DMS79 (cell line): ENCODE measurements around the gene GNA14.
"Not testable (repeated sequence)": the region's sequence is repeated elsewhere in the genome, so short reads cannot be mapped to it uniquely, and the experiment has no call there.

Experiments used
- DNase-seq: peaks from one replicate; lab custom pipeline; 2025; lab: John Stamatoyannopoulos, UW

The GNA14 gene

DNA sequence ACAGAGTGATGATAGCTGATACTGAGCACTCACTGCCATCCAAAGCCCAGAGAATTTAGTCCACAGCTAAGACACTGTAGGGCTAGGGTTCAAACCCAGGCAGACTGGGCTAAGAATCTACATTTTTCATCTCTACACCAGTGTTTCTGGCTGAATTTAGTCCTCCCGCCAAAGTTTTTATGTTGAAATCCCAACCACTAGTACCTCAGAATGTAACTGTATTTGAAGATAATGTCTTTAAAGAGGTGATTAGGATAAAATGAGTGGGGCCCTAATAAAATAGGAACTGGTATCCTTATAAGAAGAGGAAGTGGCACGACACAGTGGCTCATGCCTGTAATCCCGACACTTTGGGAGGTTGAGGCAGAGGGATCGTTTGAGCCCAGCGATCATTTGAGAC is 4.3 kb downstream of the GNA14 start:
- DNase-seq, result no peak

- DNase-seq, result no peak
Measured at GRCh38 chr9:77640741-77641580, 7.2 kb downstream of the GNA14 start.

DNA sequence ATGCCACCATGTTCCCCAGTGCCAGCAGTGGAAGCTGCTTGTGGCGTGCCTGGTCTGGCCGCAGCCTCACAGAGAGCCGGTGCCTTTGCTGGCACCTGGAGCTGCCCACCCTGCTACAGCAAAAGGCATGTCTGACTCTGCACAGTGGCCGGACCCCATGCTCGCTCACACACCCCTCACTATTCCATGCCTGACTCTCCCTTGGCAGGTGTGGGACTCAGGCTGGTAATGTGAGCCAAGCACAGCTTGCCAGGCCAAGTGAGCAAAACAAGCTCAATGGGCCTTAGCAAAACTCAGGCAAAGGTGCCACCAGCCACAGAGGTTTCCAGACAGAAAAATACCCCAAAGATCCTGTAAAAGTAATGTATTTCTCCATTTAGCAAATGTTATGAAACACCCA is 15.5 kb downstream of the GNA14 start:
- DNase-seq, result no peak

DNA sequence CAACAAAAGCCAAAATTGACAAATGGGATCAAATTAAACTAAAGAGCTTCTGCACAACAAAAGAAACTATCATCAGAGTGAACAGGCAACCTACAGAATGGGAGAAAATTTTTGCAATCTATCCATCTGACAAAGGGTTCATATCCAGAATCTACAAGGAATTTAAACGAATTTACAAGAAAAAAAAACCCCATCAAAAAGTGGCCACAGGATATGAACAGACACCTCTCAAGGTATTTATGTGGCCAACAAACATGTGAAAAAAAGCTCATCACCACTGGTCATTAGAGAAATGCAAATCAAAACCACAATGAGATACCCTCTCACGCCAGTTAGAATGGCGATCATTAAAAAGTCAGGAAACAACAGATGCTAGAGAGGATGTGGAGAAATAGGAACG is 19.3 kb downstream of the GNA14 start:
- not testable (repeated sequence) for DNase-seq

DNA sequence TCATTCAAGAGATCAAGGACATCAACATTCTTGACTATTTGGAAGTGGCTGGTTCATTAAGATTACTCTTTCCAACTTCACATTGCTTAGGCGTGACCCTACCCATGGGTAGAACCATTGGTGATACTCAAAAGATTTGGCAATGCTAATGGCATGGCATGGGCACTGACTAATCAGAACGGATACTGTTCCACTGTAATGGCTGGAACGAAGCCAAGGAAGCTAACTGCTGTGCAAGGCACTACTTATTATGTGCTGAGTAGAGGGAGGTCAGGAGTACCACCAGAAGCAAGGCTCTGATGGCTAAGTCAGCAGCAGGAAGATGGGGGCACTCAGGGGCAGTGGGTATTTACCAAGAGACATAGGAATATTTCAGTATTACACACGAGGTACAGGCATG is 31.9 kb downstream of the GNA14 start:
- DNase-seq, result no peak

DNA sequence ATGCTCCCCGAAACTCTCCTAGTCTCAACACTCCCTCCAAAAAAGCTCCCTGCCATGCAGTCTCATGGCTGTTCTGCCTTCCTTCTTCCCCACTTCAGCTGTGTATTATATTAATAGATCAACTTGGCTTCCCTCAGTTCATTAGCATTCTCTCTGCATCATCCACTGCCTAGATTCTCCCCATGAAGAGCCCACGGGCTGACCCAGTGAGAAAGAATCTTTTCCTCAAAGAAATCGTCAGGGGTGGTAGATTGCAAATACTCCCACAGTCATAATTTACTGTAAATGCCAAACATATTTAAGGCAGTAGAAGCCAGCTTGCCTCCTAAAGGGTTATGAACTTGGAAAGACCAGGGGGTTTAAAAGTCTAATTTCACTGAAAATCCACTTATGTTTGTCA is 33.5 kb downstream of the GNA14 start:
- no peak for DNase-seq

DNA sequence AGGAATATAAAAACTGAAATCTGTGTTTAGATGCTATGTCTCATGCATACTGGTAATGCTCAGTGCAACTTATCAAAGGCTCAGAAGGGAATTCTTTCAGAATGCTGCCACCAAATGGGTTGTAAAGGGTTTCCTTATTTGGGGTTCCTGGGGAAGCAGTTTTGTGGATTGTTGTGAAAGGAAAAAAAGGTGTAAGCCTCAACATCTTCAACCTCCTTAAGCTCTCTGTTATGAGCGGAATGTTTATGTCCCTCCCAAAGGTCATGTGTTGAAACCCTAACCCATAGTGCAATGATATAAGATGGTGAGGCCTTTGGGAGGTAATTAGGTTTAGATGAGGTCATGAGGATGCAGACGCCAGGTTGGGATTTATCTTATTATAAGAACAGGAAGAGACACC is 41.6 kb downstream of the GNA14 start:
- no peak for DNase-seq

GRCh38 chr9:77605449-77606220 is 42.5 kb downstream of the GNA14 start:
- DNase-seq, result no peak

DNA sequence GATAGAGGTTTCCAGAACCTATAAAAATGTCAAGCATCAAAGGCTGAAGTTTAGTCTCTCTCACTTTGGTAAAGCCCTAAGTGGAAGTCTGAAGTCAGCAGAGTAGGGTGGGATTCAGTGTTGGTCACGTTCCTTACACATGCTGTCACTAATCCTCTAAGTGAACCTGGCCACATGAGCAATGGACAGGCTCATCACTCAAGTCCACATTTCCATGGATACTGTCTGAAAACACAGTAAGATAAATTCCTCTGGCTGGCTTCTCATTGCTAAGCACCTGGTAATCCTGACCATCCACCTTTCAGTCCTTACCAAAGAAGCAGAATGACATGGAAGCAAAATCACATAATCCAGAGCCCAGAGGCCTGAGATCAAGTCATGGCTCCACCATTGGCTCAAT is 43.8 kb downstream of the GNA14 start:
- DNase-seq, result no peak

DNA sequence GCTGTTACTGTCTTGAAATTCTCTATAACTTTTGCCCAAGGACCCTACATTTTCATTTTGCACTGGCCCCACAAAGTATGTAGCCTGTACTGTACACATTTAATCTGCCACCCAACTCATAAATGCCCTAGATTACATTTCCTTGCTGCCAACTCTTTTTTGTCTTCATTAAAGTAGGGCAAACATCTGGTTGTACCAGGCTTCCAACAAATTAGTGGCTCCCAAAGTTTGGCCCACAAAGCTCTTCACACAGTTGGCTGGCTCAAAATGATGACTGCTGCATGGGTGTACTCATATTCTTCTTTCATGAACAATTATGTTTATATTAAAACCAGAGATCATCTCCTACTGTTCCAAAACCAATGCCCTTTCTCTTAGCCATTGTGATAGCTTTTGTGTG is 45.3 kb downstream of the GNA14 start:
- no peak for DNase-seq

DNA sequence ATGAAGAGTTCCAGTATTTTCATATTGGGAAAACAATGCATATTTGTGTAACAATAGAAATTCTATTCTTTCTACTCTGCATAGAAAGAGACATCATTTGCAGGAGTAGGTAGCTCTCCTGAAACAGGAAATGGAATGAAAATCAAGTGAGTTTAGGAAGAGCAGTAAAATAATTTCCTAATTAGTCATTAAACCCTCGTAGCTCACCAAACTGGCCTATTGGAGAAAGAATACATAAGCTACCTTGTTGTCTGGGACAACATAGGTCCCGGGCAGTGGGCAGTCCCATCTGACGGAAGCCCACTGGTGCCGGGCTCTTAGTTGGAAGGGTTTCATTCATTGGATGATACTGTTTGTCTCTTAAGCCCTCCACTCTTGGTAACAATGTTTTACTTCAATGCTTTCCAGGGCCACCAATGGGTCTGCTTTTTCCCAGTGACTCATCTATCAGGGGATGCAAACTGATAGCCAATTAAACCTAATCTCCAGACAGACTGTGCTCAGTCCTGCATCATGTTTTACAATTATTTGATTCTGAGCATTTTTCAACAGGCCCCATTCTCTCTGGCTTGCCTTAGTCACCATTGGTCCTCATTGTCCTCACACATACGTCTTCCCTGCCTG is 46.5 kb downstream of the GNA14 start:
- DNase-seq, result no peak

- no peak for DNase-seq
Measured at GRCh38 chr9:77600810-77601209, 47.3 kb downstream of the GNA14 start.

- no peak for DNase-seq
Measured at GRCh38 chr9:77599492-77599891, 48.6 kb downstream of the GNA14 start.

GRCh38 chr9:77598991-77599390 is 49.1 kb downstream of the GNA14 start:
- no peak for DNase-seq

GRCh38 chr9:77598524-77598923 is 49.6 kb downstream of the GNA14 start:
- no peak for DNase-seq

DNA sequence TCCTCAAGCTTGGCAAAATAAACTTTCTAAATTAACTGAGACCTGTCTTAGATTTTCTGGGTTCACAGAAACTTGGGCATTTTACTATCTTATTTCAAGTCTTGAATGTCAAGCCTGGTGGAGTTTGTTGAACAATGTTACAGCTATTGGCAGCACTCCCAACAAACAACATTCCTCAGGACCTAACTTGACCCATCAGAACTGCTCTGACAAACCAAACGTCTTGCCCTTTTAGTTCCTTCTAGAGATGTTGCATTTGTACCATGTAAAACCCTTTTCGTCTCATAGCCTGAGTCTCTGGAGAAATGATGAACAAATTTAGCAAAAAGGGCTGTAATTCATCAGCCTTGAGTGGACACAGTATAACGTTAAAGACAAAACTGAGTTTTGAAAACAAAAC is 51.1 kb downstream of the GNA14 start:
- DNase-seq, result no peak

- DNase-seq, result peak; percentile 65
Measured at GRCh38 chr9:77595426-77596095, 52.6 kb downstream of the GNA14 start.

GRCh38 chr9:77594963-77595362 is 53.2 kb downstream of the GNA14 start:
- no peak for DNase-seq

- no peak for DNase-seq
Measured at GRCh38 chr9:77593528-77593927, 54.6 kb downstream of the GNA14 start.

DNA sequence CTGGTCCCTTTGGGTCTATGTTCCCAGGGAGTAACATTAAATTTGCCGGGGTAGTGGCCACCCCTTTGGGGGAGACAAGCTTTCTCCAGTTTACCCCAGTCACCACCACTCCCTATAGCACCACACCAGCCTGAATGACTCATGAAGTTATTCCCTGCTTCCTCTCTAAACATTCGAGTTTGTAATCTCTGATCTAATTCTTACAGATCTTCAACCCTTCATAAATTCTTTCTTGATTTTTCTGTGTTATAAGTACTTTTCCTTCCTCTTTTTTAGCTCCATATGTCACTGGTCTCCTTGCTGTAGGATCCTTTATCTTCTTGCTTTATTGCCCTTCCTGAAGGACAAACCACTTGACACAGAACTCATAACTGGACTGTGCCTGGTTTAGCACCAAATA is 55.6 kb downstream of the GNA14 start:
- DNase-seq, result no peak

GRCh38 chr9:77589046-77589795 is 58.9 kb downstream of the GNA14 start:
- DNase-seq, result peak; percentile 16
